ENCODE data around the gene ATP13A2.

GRCh38 chr1:16973215-16973614, 38.5 kb downstream of the ATP13A2 start:
- no peak for TF ChIP-seq CTCF (conservative IDR thresholded peaks at IDR 0.05; ENCODE audit: low read length)
- no peak for TF ChIP-seq EZH2phosphoT487 (IDR thresholded peaks at IDR 0.05; ENCODE audit: borderline replicate concordance)

All from Loucy (cell line).